DMS153 (cell line): ENCODE results near the gene ZNF391.
"Not testable (repeated sequence)": the region's sequence is repeated elsewhere in the genome, so short reads cannot be mapped to it uniquely, and the experiment has no call there.

Experiments used
- DNase-seq: peaks from one replicate; lab custom pipeline; 2025; lab: John Stamatoyannopoulos, UW

ZNF391 gene

GRCh38 chr6:27422651-27423332 lies 34.2 kb downstream of the ZNF391 start:
- no peak for DNase-seq

- not testable (repeated sequence) for DNase-seq
These were observed 36.3 kb downstream of the ZNF391 start for GRCh38 chr6:27424851-27425250.

GRCh38 chr6:27426045-27426620 lies 37.6 kb downstream of the ZNF391 start:
- DNase-seq: no peak

- DNase-seq: no peak
These were observed 39.9 kb downstream of the ZNF391 start for GRCh38 chr6:27428502-27428901.

- DNase-seq: no peak
These were observed 40.4 kb downstream of the ZNF391 start for GRCh38 chr6:27428966-27429365.

GRCh38 chr6:27433714-27434113 lies 45.2 kb downstream of the ZNF391 start:
- DNase-seq: no peak

GRCh38 chr6:27439371-27439770 lies 50.8 kb downstream of the ZNF391 start:
- no peak for DNase-seq

GRCh38 chr6:27441001-27441400 lies 52.4 kb downstream of the ZNF391 start:
- no peak for DNase-seq

GRCh38 chr6:27442932-27443331 lies 54.4 kb downstream of the ZNF391 start:
- DNase-seq: no peak

- DNase-seq: no peak
These were observed 59.9 kb downstream of the ZNF391 start for GRCh38 chr6:27448456-27448855.

- DNase-seq: no peak
These were observed 63.3 kb downstream of the ZNF391 start for GRCh38 chr6:27451660-27452390.

- DNase-seq: no peak
These were observed 63.9 kb downstream of the ZNF391 start for GRCh38 chr6:27452496-27452897.
